GM10847 (cell line): ENCODE data around the gene ZBTB2.

ENCODE experiments used
- POLR2A ChIP-seq: IDR thresholded peaks from 2 replicates; pipeline ENCODE4 v1.6.1; 2011; ENCODE audit not compliant: insufficient read length; ENCODE audit errors: extremely low read depth

Gene ZBTB2

GRCh38 chr6:151413372-151414145, 22.2 kb upstream of the ZBTB2 start:
- no peak for TF ChIP-seq POLR2A

- TF ChIP-seq POLR2A = no peak
These were observed 21.6 kb upstream of the ZBTB2 start for GRCh38 chr6:151412909-151413308.

- TF ChIP-seq POLR2A = no peak
These were observed 18.3 kb upstream of the ZBTB2 start for GRCh38 chr6:151409679-151410078.

- TF ChIP-seq POLR2A = no peak
These were observed 17.9 kb upstream of the ZBTB2 start for GRCh38 chr6:151409260-151409659.

GRCh38 chr6:151408858-151409257, 17.5 kb upstream of the ZBTB2 start:
- TF ChIP-seq POLR2A = no peak

GRCh38 chr6:151403919-151404308, 12.6 kb upstream of the ZBTB2 start:
- no peak for TF ChIP-seq POLR2A

GRCh38 chr6:151402228-151402627, 10.9 kb upstream of the ZBTB2 start:
- TF ChIP-seq POLR2A = no peak

- TF ChIP-seq POLR2A = no peak
These were observed 9.1 kb upstream of the ZBTB2 start for GRCh38 chr6:151400473-151400872.

GRCh38 chr6:151399679-151400078, 8.3 kb upstream of the ZBTB2 start:
- no peak for TF ChIP-seq POLR2A

- no peak for TF ChIP-seq POLR2A
These were observed 2.1 kb upstream of the ZBTB2 start for GRCh38 chr6:151393410-151393809.

GRCh38 chr6:151392427-151392826, 1.1 kb upstream of the ZBTB2 start:
- TF ChIP-seq POLR2A = no peak

GRCh38 chr6:151390851-151391470, 398 bp downstream of the ZBTB2 start:
- TF ChIP-seq POLR2A = peak; percentile 25

GRCh38 chr6:151390276-151390850, 996 bp downstream of the ZBTB2 start:
- TF ChIP-seq POLR2A = peak; percentile 37

GRCh38 chr6:151389618-151390275, 1.6 kb downstream of the ZBTB2 start:
- TF ChIP-seq POLR2A = peak; percentile 91

- no peak for TF ChIP-seq POLR2A
These were observed 2.3 kb downstream of the ZBTB2 start for GRCh38 chr6:151388997-151389617.
